ENCODE data around the gene PAX5. TPM values are rescaled to one million over a fixed set of nuclear protein-coding genes. Genes with fewer than 3 reads are reported as not detected.

The PAX5 gene
- total and polyA plus RNA-seq, 4 donors, result 0.08 to 2.3 (median 0.40) TPM

DNA sequence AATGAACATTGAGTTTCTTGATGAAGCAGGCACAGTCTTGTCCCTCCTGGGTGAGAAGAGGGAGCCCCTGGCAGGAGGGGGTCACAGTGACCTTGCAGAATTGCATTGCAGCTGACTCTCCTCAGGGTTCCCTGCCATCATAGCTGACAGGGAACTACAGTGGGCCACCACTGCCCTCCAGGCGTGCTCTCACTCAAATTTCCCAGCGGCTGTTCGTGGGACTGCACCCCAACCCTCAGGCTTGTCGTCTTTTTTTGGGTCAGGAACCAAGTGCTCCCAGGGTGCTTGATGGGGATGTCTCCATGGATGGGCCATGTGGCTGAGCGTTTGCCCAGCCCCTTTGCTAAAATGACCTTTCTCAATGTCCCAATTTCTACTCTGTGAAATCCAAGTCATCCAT lies 245.5 kb downstream of the PAX5 start:
- no peaks in the 10 kb centered on the region for H3K36me3 ChIP-seq (ENCODE audit: control insufficient read depth in 4 of 4, insufficient read depth in 4 of 4, low read length in 4 of 4)
- TF ChIP-seq, protein P1, sequence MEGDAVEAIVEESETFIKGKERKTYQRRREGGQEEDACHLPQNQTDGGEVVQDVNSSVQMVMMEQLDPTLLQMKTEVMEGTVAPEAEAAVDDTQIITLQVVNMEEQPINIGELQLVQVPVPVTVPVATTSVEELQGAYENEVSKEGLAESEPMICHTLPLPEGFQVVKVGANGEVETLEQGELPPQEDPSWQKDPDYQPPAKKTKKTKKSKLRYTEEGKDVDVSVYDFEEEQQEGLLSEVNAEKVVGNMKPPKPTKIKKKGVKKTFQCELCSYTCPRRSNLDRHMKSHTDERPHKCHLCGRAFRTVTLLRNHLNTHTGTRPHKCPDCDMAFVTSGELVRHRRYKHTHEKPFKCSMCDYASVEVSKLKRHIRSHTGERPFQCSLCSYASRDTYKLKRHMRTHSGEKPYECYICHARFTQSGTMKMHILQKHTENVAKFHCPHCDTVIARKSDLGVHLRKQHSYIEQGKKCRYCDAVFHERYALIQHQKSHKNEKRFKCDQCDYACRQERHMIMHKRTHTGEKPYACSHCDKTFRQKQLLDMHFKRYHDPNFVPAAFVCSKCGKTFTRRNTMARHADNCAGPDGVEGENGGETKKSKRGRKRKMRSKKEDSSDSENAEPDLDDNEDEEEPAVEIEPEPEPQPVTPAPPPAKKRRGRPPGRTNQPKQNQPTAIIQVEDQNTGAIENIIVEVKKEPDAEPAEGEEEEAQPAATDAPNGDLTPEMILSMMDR (IDR thresholded peaks at IDR 0.05; ENCODE audit: control extremely low read depth, extremely low read depth), result no peak
- H3K9me3 ChIP-seq (ENCODE audit: control insufficient read depth in 4 of 4, insufficient read depth in 3 of 4, low read length in 3 of 4), result peaks cover 0 to 6% (median 5%) of the 10 kb centered on the region in 4 donors
- DNase-seq (no peak), ATAC-seq (ENCODE audit: insufficient read depth, low FRiP score) (no peak)
- H3K27me3 ChIP-seq (ENCODE audit: control insufficient read depth in 3 of 3, insufficient read depth in 3 of 3, low read length in 2 of 3), result no peaks in the 10 kb centered on the region
- 37 to 45% methylated on average over 5 of the region's 5 CpGs for WGBS, 2 donors
- H3K27ac ChIP-seq (ENCODE audit: low read depth in 1 of 2, low read length in 1 of 2), result no peak overlapping the region
- no peak overlapping the region for H3K4me3 ChIP-seq
- H3K9ac ChIP-seq (ENCODE audit: insufficient read depth in 1 of 2, low read length in 2 of 2), result no peak overlapping the region
- H3K4me1 ChIP-seq (ENCODE audit: control insufficient read depth in 5 of 5, insufficient read depth in 5 of 5, low read length in 5 of 5), result no peaks in the 10 kb centered on the region

GRCh38 chr9:36787709-36788108 lies 246.4 kb downstream of the PAX5 start:
- Histone ChIP-seq H3K4me1 (ENCODE audit: control insufficient read depth in 5 of 5, insufficient read depth in 5 of 5, low read length in 5 of 5) (no peaks in the 10 kb centered on the region), H3K27ac (ENCODE audit: low read depth in 1 of 2, low read length in 1 of 2) (no peak overlapping the region), H3K9ac (ENCODE audit: insufficient read depth in 1 of 2, low read length in 2 of 2) (no peak overlapping the region), H3K36me3 (ENCODE audit: control insufficient read depth in 4 of 4, insufficient read depth in 4 of 4, low read length in 4 of 4) (no peaks in the 10 kb centered on the region), H3K4me3 (no peak overlapping the region), H3K9me3 (ENCODE audit: control insufficient read depth in 4 of 4, insufficient read depth in 3 of 4, low read length in 3 of 4) (peaks cover 0 to 2% (median 0%) of the 10 kb centered on the region in 4 donors), H3K27me3 (ENCODE audit: control insufficient read depth in 3 of 3, insufficient read depth in 3 of 3, low read length in 2 of 3) (peaks cover 0 to 2% (median 0%) of the 10 kb centered on the region in 3 donors)
- DNase-seq (no peak), ATAC-seq (ENCODE audit: insufficient read depth, low FRiP score) (no peak)
- TF ChIP-seq, protein P1 (IDR thresholded peaks at IDR 0.05; ENCODE audit: control extremely low read depth, extremely low read depth), result no peak
- WGBS, 2 donors, result 53 to 56% methylated on average over 3 of the region's 3 CpGs

Small RNA genes lying within 50 kb of the gene (small RNA-seq; reads per million reads assigned to genes)
- gene MIR4475 (ENCODE audit: low replicate concordance) (not detected), gene MIR4476 (ENCODE audit: low replicate concordance) (not detected), gene MIR4540 (ENCODE audit: low replicate concordance) (not detected)

Other genes with a start within 250 kb of the PAX5 start
- gene ZCCHC7, start 86.3 kb upstream of the PAX5 start, total RNA-seq, result 10 to 100 TPM; 15.1 to 28.0 TPM
- gene ZCCHC7, start 86.3 kb upstream of the PAX5 start, polyA plus RNA-seq, result 10 to 100 TPM in 1 of 2 donors, 1 to 10 TPM in 1; 7.7 to 10.1 TPM